HepG2 (cell line): ENCODE results near the gene CUL4B. TPM values are rescaled to one million over a fixed set of nuclear protein-coding genes. Genes with fewer than 3 reads are reported as not detected.

Experiments used
- ATAC-seq: fragments of 200-7000 bp; cut with Tn5 transposase; 3 replicates; pipeline ENCODE4 v1.9.1; 2020; ENCODE audit warnings: mild to moderate bottlenecking, moderate library complexity
- BruUV-seq: library from RNA; stranded (reverse); fragments of 400-500 nt; replicated peaks from 2 replicates; lab custom pipeline; 2021; lab: Mats Ljungman, UMichigan
- CTCF ChIA-PET: fragments of 300-600 bp; formaldehyde crosslinking; extraction: SDS; loops from one replicate; lab custom pipeline; 2021; ENCODE audit warnings: low total read pairs, inconsistent platforms, low intra/inter-chr PET ratio; lab: Yijun Ruan, JAX
- POLR2A ChIA-PET: fragments of 350-600 bp; sonication (Branson Sonifier 250); formaldehyde crosslinking; loops from one replicate; lab custom pipeline; 2020; ENCODE audit warnings: antibody characterized with exemption, inconsistent platforms; lab: Yijun Ruan, JAX
- DNase-seq: peaks from one replicate; pipeline ENCODE4 v3.0.0-alpha.2; 2015; ENCODE audit warnings: low spot score
- FAIRE-seq: peaks from 3 replicates; lab custom pipeline; 2011; peaks lifted over from hg19 to GRCh38; lab: Jason Lieb, UNC
- H2AFZ ChIP-seq: one replicate; pipeline ENCODE4 v1.6.1; 2011; ENCODE audit warnings: low read length, inconsistent platforms
- H3K27ac ChIP-seq: fragments of 300-600 bp; 3 replicates; pipeline ENCODE4 v1.8.0; 2011; ENCODE audit warnings: mixed run types, mild to moderate bottlenecking, mixed read lengths, low read length, inconsistent platforms; ENCODE audit not compliant: insufficient read depth; ENCODE audit errors: extremely low read length
- H3K27me3 ChIP-seq, 2 experiments: fragments of 200-600 bp in 1 of 2; 2 replicates in 1 of 2; 3 replicates in 1 of 2; pipeline versions ENCODE4 v1.6.0 to v1.8.0; 2011; ENCODE audit warnings: low read length in 2 of 2, mild to moderate bottlenecking in 2 of 2, moderate library complexity in 2 of 2, inconsistent platforms in 1 of 2; ENCODE audit not compliant: insufficient read depth in 2 of 2, control insufficient read depth in 1 of 2
- H3K36me3 ChIP-seq, 2 experiments: fragments of 200-600 bp in 1 of 2; replicated peaks in 1 of 2; 2 replicates in 1 of 2; 3 replicates in 1 of 2; pipeline versions ENCODE4 v1.5.1 to v1.8.0; 2011; ENCODE audit warnings: low read length in 2 of 2, inconsistent platforms in 1 of 2; ENCODE audit not compliant: insufficient read depth in 2 of 2, control insufficient read depth in 1 of 2
- H3K4me1 ChIP-seq: 2 replicates; pipeline ENCODE4 v1.5.1; 2012; ENCODE audit warnings: low read length, inconsistent platforms; ENCODE audit not compliant: insufficient read depth
- H3K4me2 ChIP-seq: 2 replicates; pipeline ENCODE4 v1.6.0; 2011; ENCODE audit warnings: low read depth, low read length, inconsistent platforms
- H3K4me3 ChIP-seq, 3 experiments: fragments of 200-600 bp in 1 of 3; sonication (generic), shearing (Covaris generic) in 1 of 3; replicated peaks in 1 of 3; 2 replicates each; pipeline ENCODE4 v1.5.1; 2011 to 2016; ENCODE audit warnings: low read length in 3 of 3, inconsistent platforms in 2 of 3, low read depth in 2 of 3, mild to moderate bottlenecking in 2 of 3, control low read depth in 1 of 3, mixed read lengths in 1 of 3; ENCODE audit not compliant: insufficient read depth in 1 of 3
- H3K79me2 ChIP-seq: one replicate; pipeline ENCODE4 v1.6.1; 2011; ENCODE audit warnings: low read length, inconsistent platforms; ENCODE audit not compliant: insufficient read depth
- H3K9ac ChIP-seq: 2 replicates; pipeline ENCODE4 v1.6.0; 2011; ENCODE audit warnings: mild to moderate bottlenecking, low read depth, low read length, inconsistent platforms; ENCODE audit not compliant: insufficient read depth
- H3K9me3 ChIP-seq: 2 replicates; pipeline ENCODE4 v1.5.1; 2012; ENCODE audit warnings: mild to moderate bottlenecking, low read length
- H4K20me1 ChIP-seq: 2 replicates; pipeline ENCODE4 v1.6.0; 2011; ENCODE audit warnings: inconsistent platforms, mild to moderate bottlenecking, low read length, moderate library complexity; ENCODE audit not compliant: insufficient read depth
- IKZF5 ChIP-seq: IDR thresholded peaks from 2 replicates; pipeline ENCODE4 v1.6.1; 2018; ENCODE audit warnings: missing genetic modification reagents, mild to moderate bottlenecking, missing compliant biosample characterization
- NFIC ChIP-seq: IDR thresholded peaks from 2 replicates; pipeline ENCODE4 v1.6.1; 2012; ENCODE audit warnings: mild to moderate bottlenecking, low read length, inconsistent platforms
- RBFOX2 ChIP-seq: fragments of 200-400 bp; formaldehyde crosslinking; IDR thresholded peaks from 2 replicates; pipeline ENCODE4 v1.6.1; 2017; ENCODE audit warnings: low read depth, mild to moderate bottlenecking, low read length
- SRSF1 ChIP-seq: fragments of 200-400 bp; formaldehyde crosslinking; optimal IDR thresholded peaks from 2 replicates; pipeline ENCODE3; 2017; ENCODE audit warnings: mild to moderate bottlenecking, low read depth, low read length, moderate library complexity
- SRSF9 ChIP-seq: fragments of 200-400 bp; formaldehyde crosslinking; IDR thresholded peaks from 2 replicates; pipeline ENCODE4 v1.6.1; 2018; ENCODE audit warnings: borderline replicate concordance, mild to moderate bottlenecking, low read depth, low read length; ENCODE audit not compliant: insufficient read depth, poor library complexity, severe bottlenecking
- TAF15 ChIP-seq: fragments of 200-400 bp; formaldehyde crosslinking; IDR thresholded peaks from one replicate; pipeline ENCODE4 v1.6.1; 2018; ENCODE audit warnings: mild to moderate bottlenecking, low read depth, low read length; ENCODE audit not compliant: poor library complexity, severe bottlenecking
- THAP11 ChIP-seq: IDR thresholded peaks from 2 replicates; pipeline ENCODE4 v1.6.1; 2016; ENCODE audit warnings: missing biosample characterization, missing genetic modification reagents
- THAP9 ChIP-seq: sonication (generic); formaldehyde crosslinking; IDR thresholded peaks from 2 replicates; pipeline ENCODE4; 2020; ENCODE audit warnings: missing genetic modification reagents, mild to moderate bottlenecking, borderline replicate concordance
- WIZ ChIP-seq: sonication (generic); formaldehyde crosslinking; IDR thresholded peaks from 2 replicates; pipeline ENCODE4 v1.5.1; 2020; ENCODE audit warnings: mild to moderate bottlenecking, missing genetic modification reagents
- ZBTB14 ChIP-seq: sonication (generic); formaldehyde crosslinking; IDR thresholded peaks from 2 replicates; pipeline ENCODE4 v1.4.0; 2020; ENCODE audit warnings: missing genetic modification reagents
- ZBTB4 ChIP-seq: sonication (generic); formaldehyde crosslinking; IDR thresholded peaks from 2 replicates; pipeline ENCODE4 v1.4.0; 2020; ENCODE audit warnings: missing genetic modification reagents, mild to moderate bottlenecking, borderline replicate concordance
- ZBTB46 ChIP-seq: sonication (generic); formaldehyde crosslinking; IDR thresholded peaks from 2 replicates; pipeline ENCODE4 v1.4.0; 2020; ENCODE audit warnings: mild to moderate bottlenecking, missing genetic modification reagents, borderline replicate concordance
- ZEB1 ChIP-seq: IDR thresholded peaks from 2 replicates; pipeline ENCODE4 v1.6.1; 2012; ENCODE audit warnings: mild to moderate bottlenecking, low read depth, inconsistent platforms; ENCODE audit not compliant: insufficient replicate concordance
- ZNF264 ChIP-seq: sonication (generic); formaldehyde crosslinking; IDR thresholded peaks from 2 replicates; pipeline ENCODE4 v1.4.0; 2020; ENCODE audit warnings: missing genetic modification reagents
- WGBS: methylation state at CpG from one replicate; pipeline ENCODE4 v1.1.6; 2017; ENCODE audit warnings: low lambda C conversion rate; 5-methylcytosine and 5-hydroxymethylcytosine counted together
- in situ Hi-C: cut with HindIII; loops from 2 replicates; pipeline ENCODE4 v1.10.0; 2017; ENCODE audit warnings: low pct_unique_long_range_greater_than_20kb; ENCODE audit not compliant: extremely low pct_ligation_motif_present
- intact Hi-C: fragments of 100-400 bp; cut with micrococcal nuclease; formaldehyde crosslinking; loops from one replicate; pipeline ENCODE4 v1.10.0; 2022; ENCODE audit not compliant: unreplicated experiment
- polyA plus RNA-seq, 8 experiments: library from polyadenylated mRNA; depleted of rRNA in 3 of 8; stranded (reverse) in 7 of 8; unstranded in 1 of 8; fragments of >200 nt; fragmentation: Illumina TruSeq in 4 of 8; extraction: Trizol in 4 of 8; gene quantifications; 2 replicates each; pipeline versions ENCODE4 v1.2.1 to v1.2.3, GENCODE V29; 2011 to 2016; ENCODE audit warnings: low read depth in 4 of 8, missing spikeins in 1 of 8, mixed read lengths in 1 of 8; ENCODE audit not compliant: insufficient read depth in 1 of 8
- total RNA-seq, 5 experiments: library from RNA; depleted of rRNA; stranded (reverse); fragments of >200 nt; fragmentation: Illumina TruSeq; extraction: Trizol; gene quantifications; 2 replicates each; pipeline ENCODE4 v1.2.3, GENCODE V29; 2016; ENCODE audit warnings: low read depth in 1 of 5

The CUL4B gene
- total and polyA plus RNA-seq, 2 of the 13 experiments (the other 11 are each of a cell fraction or from before 2014, with no cell fraction given), result 21.6 to 28.5 TPM

GRCh38 chrX:120564925-120565324 is 4.2 kb upstream of the CUL4B start:
- H3K4me3 ChIP-seq, result no peak overlapping the region
- BruUV-seq, result no TSS peak
- no peak overlapping the region for H3K9ac ChIP-seq
- POLR2A ChIA-PET, result no interaction called here
- no peak overlapping the region for H3K4me2 ChIP-seq
- no peak for ATAC-seq
- no peaks in the 10 kb centered on the region for H3K9me3 ChIP-seq
- no peak for FAIRE-seq
- DNase-seq, result no peak
- intact Hi-C loops, result loop anchor here (5.0 kb wide), 1 partner anchor 53 kb away; no protein-coding TSS in a partner anchor
- H3K4me1 ChIP-seq, result peaks cover 66% of the 10 kb centered on the region
- H3K27ac ChIP-seq, result peak overlapping the region; percentile 22
- H3K27me3 ChIP-seq, result no peaks in the 10 kb centered on the region
- CTCF ChIA-PET, result no interaction called here
- 92% methylated on average over 1 of the region's 1 CpG for WGBS
- no peaks in the 10 kb centered on the region for H4K20me1 ChIP-seq
- peaks cover 4% of the 10 kb centered on the region for H3K79me2 ChIP-seq
- no peaks in the 10 kb centered on the region for H3K36me3 ChIP-seq
- H2AFZ ChIP-seq, result no peak overlapping the region
- in situ Hi-C loops, result loop anchor here (10.0 kb wide), 1 partner anchor 60 kb away; no protein-coding TSS in a partner anchor
- no peak for TF ChIP-seq SRSF9
- no peak for TF ChIP-seq IKZF5
- no peak for TF ChIP-seq NFIC
- no peak for TF ChIP-seq THAP11
- TF ChIP-seq THAP9 (CRISPR knock-in tag), result no peak
- no peak for TF ChIP-seq RBFOX2
- TF ChIP-seq WIZ, result no peak
- no peak for TF ChIP-seq ZNF264
- no peak for TF ChIP-seq ZEB1
- TF ChIP-seq ZBTB4 (CRISPR knock-in tag), result no peak
- no peak for TF ChIP-seq TAF15
- no peak for TF ChIP-seq ZBTB46 (CRISPR knock-in tag)
- no peak for TF ChIP-seq ZBTB14 (CRISPR knock-in tag)
- TF ChIP-seq SRSF1, result no peak
